NB4 (cell line): ENCODE measurements around the gene WDR7.

ENCODE experiments used
- DNase-seq: peaks from one replicate; pipeline ENCODE4 v3.0.0; 2010; ENCODE audit warnings: low read depth
- H3K4me3 ChIP-seq: one replicate; pipeline ENCODE4 v1.5.1; 2011; ENCODE audit warnings: mild to moderate bottlenecking, low read depth, low read length, moderate library complexity
- CTCF ChIP-seq: IDR thresholded peaks from one replicate; pipeline ENCODE4 v1.5.1; 2012; ENCODE audit warnings: low read depth, low read length
- MAX ChIP-seq: IDR thresholded peaks from 2 replicates; pipeline ENCODE4 v1.6.1; 2011; ENCODE audit warnings: low read depth, low read length
- MYC ChIP-seq: IDR thresholded peaks from 2 replicates; pipeline ENCODE4 v1.6.1; 2011; ENCODE audit warnings: low read depth, low read length
- POLR2A ChIP-seq: IDR thresholded peaks from 2 replicates; pipeline ENCODE4 v1.6.1; 2011; ENCODE audit warnings: mild to moderate bottlenecking; ENCODE audit not compliant: insufficient read length; ENCODE audit errors: extremely low read depth

Gene WDR7

GRCh38 chr18:56997200-56997599 is 346.0 kb downstream of the WDR7 start:
- TF ChIP-seq POLR2A (no peak), MYC (no peak), MAX (no peak), CTCF (no peak)
- no peak overlapping the region for H3K4me3 ChIP-seq
- DNase-seq: no peak

GRCh38 chr18:56999823-57000222 is 348.7 kb downstream of the WDR7 start:
- H3K4me3 ChIP-seq: no peak overlapping the region
- no peak for TF ChIP-seq CTCF
- no peak for TF ChIP-seq MAX
- TF ChIP-seq POLR2A: no peak
- TF ChIP-seq MYC: no peak
- no peak for DNase-seq

- no peak for TF ChIP-seq POLR2A
- no peak for TF ChIP-seq MYC
- TF ChIP-seq CTCF: no peak
- no peak for TF ChIP-seq MAX
Measured at GRCh38 chr18:57002627-57003026, 351.5 kb downstream of the WDR7 start.

GRCh38 chr18:57003342-57003741 is 352.2 kb downstream of the WDR7 start:
- DNase-seq: no peak
- H3K4me3 ChIP-seq: no peak overlapping the region
- no peak for TF ChIP-seq MYC
- TF ChIP-seq MAX: no peak
- TF ChIP-seq POLR2A: no peak
- no peak for TF ChIP-seq CTCF

More at GRCh38 chr18:57002627-57003026, 351.5 kb downstream of the WDR7 start:
- no peak for DNase-seq
- H3K4me3 ChIP-seq: no peak overlapping the region

GRCh38 chr18:57004366-57005121 is 353.4 kb downstream of the WDR7 start:
- TF ChIP-seq MYC (no peak), POLR2A (no peak), CTCF (no peak), MAX (no peak)
- H3K4me3 ChIP-seq: no peak overlapping the region
- DNase-seq: peak; percentile 63
